ENCODE measurements around the gene CETN2. TPM values are rescaled to one million over a fixed set of nuclear protein-coding genes. Genes with fewer than 3 reads are reported as not detected.
A peak's percentile ranks its signal among the peaks of the same experiment; 100 is the strongest.
"Not testable (repeated sequence)": the region's sequence is repeated elsewhere in the genome, so short reads cannot be mapped to it uniquely, and the experiment has no call there.

Gene CETN2
- polyA plus RNA-seq, 1 donor from 2014 or later = 21.3 TPM

- Mint-ChIP-seq H3K4me3 (no peak overlapping the region), H3K36me3 (no peaks in the 10 kb centered on the region), H3K4me1 (no peaks in the 10 kb centered on the region), H3K27me3 (peaks cover 9% of the 10 kb centered on the region), H3K9me3 (no peaks in the 10 kb centered on the region), H3K27ac (no peak overlapping the region)
Observed at GRCh38 chrX:152818356-152818755, 12.2 kb downstream of the CETN2 start.

GRCh38 chrX:152817078-152817764 lies 13.3 kb downstream of the CETN2 start:
- no peak overlapping the region for H3K27ac Mint-ChIP-seq
- H3K4me3 Mint-ChIP-seq = no peak overlapping the region
- no peaks in the 10 kb centered on the region for H3K36me3 Mint-ChIP-seq
- H3K27me3 Mint-ChIP-seq = peaks cover 8% of the 10 kb centered on the region
- H3K4me1 Mint-ChIP-seq = peaks cover 0 to 3% (median 0%) of the 10 kb centered on the region in 3 donors
- H3K9me3 Mint-ChIP-seq = no peaks in the 10 kb centered on the region

- H3K4me1 Mint-ChIP-seq = peaks cover 0 to 3% (median 0%) of the 10 kb centered on the region in 3 donors
- H3K4me3 Mint-ChIP-seq = no peak overlapping the region
- no peaks in the 10 kb centered on the region for H3K36me3 Mint-ChIP-seq
- H3K27me3 Mint-ChIP-seq = peaks cover 6% of the 10 kb centered on the region
- no peak overlapping the region for H3K27ac Mint-ChIP-seq
- no peaks in the 10 kb centered on the region for H3K9me3 Mint-ChIP-seq
Observed at GRCh38 chrX:152814048-152814447, 16.5 kb downstream of the CETN2 start.

- Mint-ChIP-seq H3K9me3 (no peaks in the 10 kb centered on the region), H3K36me3 (no peaks in the 10 kb centered on the region), H3K4me3 (no peak overlapping the region), H3K27me3 (peaks cover 7% of the 10 kb centered on the region), H3K27ac (no peak overlapping the region), H3K4me1 (peaks cover 0 to 3% (median 0%) of the 10 kb centered on the region in 3 donors)
Observed at GRCh38 chrX:152813206-152813605, 17.4 kb downstream of the CETN2 start.

- peaks cover 0 to 3% (median 0%) of the 10 kb centered on the region in 3 donors for H3K4me1 Mint-ChIP-seq
- no peaks in the 10 kb centered on the region for H3K36me3 Mint-ChIP-seq
- H3K4me3 Mint-ChIP-seq = peak overlapping the region in 1 of 4 donors; percentile 24
- peaks cover 8% of the 10 kb centered on the region for H3K27me3 Mint-ChIP-seq
- no peaks in the 10 kb centered on the region for H3K9me3 Mint-ChIP-seq
- H3K27ac Mint-ChIP-seq = no peak overlapping the region
Observed at GRCh38 chrX:152810403-152810802, 20.2 kb downstream of the CETN2 start.

- H3K27ac Mint-ChIP-seq = no peak overlapping the region
- H3K4me1 Mint-ChIP-seq = no peaks in the 10 kb centered on the region
- H3K9me3 Mint-ChIP-seq = no peaks in the 10 kb centered on the region
- peaks cover 12% of the 10 kb centered on the region for H3K27me3 Mint-ChIP-seq
- peaks cover 2% of the 10 kb centered on the region for H3K36me3 Mint-ChIP-seq
- H3K4me3 Mint-ChIP-seq = no peak overlapping the region
Observed at GRCh38 chrX:152806035-152806434, 24.5 kb downstream of the CETN2 start.

- Mint-ChIP-seq H3K4me1 (no peaks in the 10 kb centered on the region), H3K4me3 (no peak overlapping the region), H3K27me3 (peaks cover 5% of the 10 kb centered on the region), H3K9me3 (no peaks in the 10 kb centered on the region), H3K36me3 (peaks cover 2% of the 10 kb centered on the region), H3K27ac (no peak overlapping the region)
Observed at GRCh38 chrX:152798945-152799344, 31.6 kb downstream of the CETN2 start.

GRCh38 chrX:152787062-152787461 lies 43.5 kb downstream of the CETN2 start:
- not testable (repeated sequence) for H3K27me3 Mint-ChIP-seq, H3K4me3 Mint-ChIP-seq, H3K36me3 Mint-ChIP-seq, H3K4me1 Mint-ChIP-seq, H3K9me3 Mint-ChIP-seq, H3K27ac Mint-ChIP-seq

Other genes starting within 250 kb of the CETN2 start
- gene GABRQ, start 192.9 kb downstream of the CETN2 start, polyA plus RNA-seq = not detected
- not detected for gene MAGEA3, start 132.0 kb downstream of the CETN2 start, polyA plus RNA-seq
- gene CSAG2, start 121.5 kb downstream of the CETN2 start, polyA plus RNA-seq = not detected
- gene MAGEA2B, start 116.1 kb downstream of the CETN2 start, polyA plus RNA-seq = not detected
- not detected for gene CSAG1, start 97.0 kb downstream of the CETN2 start, polyA plus RNA-seq
- not detected for gene MAGEA12, start 97.0 kb downstream of the CETN2 start, polyA plus RNA-seq
- not detected for gene MAGEA2, start 76.9 kb downstream of the CETN2 start, polyA plus RNA-seq
- not detected for gene CSAG3, start 71.5 kb downstream of the CETN2 start, polyA plus RNA-seq
- not detected for gene MAGEA6, start 61.1 kb downstream of the CETN2 start, polyA plus RNA-seq
- 11.7 TPM for gene NSDHL, start 306 bp upstream of the CETN2 start, polyA plus RNA-seq
- gene ZNF185, start 67.3 kb upstream of the CETN2 start, polyA plus RNA-seq = 2.0 TPM
- 0.19 TPM for gene PNMA5, start 163.4 kb upstream of the CETN2 start, polyA plus RNA-seq
- gene PNMA3, start 225.7 kb upstream of the CETN2 start, polyA plus RNA-seq = not detected
- 0.14 TPM for gene PNMA6A, start 241.7 kb upstream of the CETN2 start, polyA plus RNA-seq

Data from IgD-negative memory B cell (primary cell).